HG02981 (cell line): Measurements from ENCODE around the gene CAPZB.

Experiments
- ATAC-seq: cut with Tn5 transposase; IDR thresholded peaks from one replicate; pipeline ENCODE4 v1.9.1; 2021; ENCODE audit warnings: mild to moderate bottlenecking, moderate library complexity; ENCODE audit not compliant: unreplicated experiment

Gene CAPZB

GRCh38 chr1:19371226-19372135, 113.9 kb downstream of the CAPZB start:
- no peak for ATAC-seq

- no peak for ATAC-seq
Observed at GRCh38 chr1:19370453-19371170, 114.7 kb downstream of the CAPZB start.

GRCh38 chr1:19369396-19370090, 115.8 kb downstream of the CAPZB start:
- no peak for ATAC-seq

GRCh38 chr1:19368964-19369363, 116.4 kb downstream of the CAPZB start:
- ATAC-seq = no peak

- ATAC-seq = no peak
Observed at GRCh38 chr1:19368050-19368449, 117.3 kb downstream of the CAPZB start.

GRCh38 chr1:19367584-19368041, 117.7 kb downstream of the CAPZB start:
- ATAC-seq = no peak

- ATAC-seq = no peak
Observed at GRCh38 chr1:19366599-19367536, 118.5 kb downstream of the CAPZB start.

- no peak for ATAC-seq
Observed at GRCh38 chr1:19365721-19366120, 119.6 kb downstream of the CAPZB start.

GRCh38 chr1:19363536-19364152, 121.7 kb downstream of the CAPZB start:
- ATAC-seq = no peak

- ATAC-seq = no peak
Observed at GRCh38 chr1:19361611-19362147, 123.7 kb downstream of the CAPZB start.

GRCh38 chr1:19360843-19361610, 124.3 kb downstream of the CAPZB start:
- no peak for ATAC-seq

GRCh38 chr1:19360432-19360831, 124.9 kb downstream of the CAPZB start:
- ATAC-seq = no peak

- ATAC-seq = no peak
Observed at GRCh38 chr1:19360016-19360415, 125.3 kb downstream of the CAPZB start.

- ATAC-seq = no peak
Observed at GRCh38 chr1:19359357-19359756, 126.0 kb downstream of the CAPZB start.

- no peak for ATAC-seq
Observed at GRCh38 chr1:19358710-19359109, 126.6 kb downstream of the CAPZB start.

GRCh38 chr1:19357299-19357986, 127.9 kb downstream of the CAPZB start:
- ATAC-seq = no peak

GRCh38 chr1:19356266-19356665, 129.1 kb downstream of the CAPZB start:
- no peak for ATAC-seq

GRCh38 chr1:19354531-19354981, 130.8 kb downstream of the CAPZB start:
- ATAC-seq = no peak
